Spleen (tissue), 11 donors: ENCODE data around the gene DSCAML1. TPM values are rescaled to one million over a fixed set of nuclear protein-coding genes. Genes with fewer than 3 reads are reported as not detected.

Experiments used
- DNase-seq: peaks from one replicate; pipeline ENCODE4 v3.0.0-alpha.2; 2020
- H3K27ac ChIP-seq, 8 donors: fragments of 200-600 bp; sonication (generic) in 7 of 8; 1 replicate in 4 of 8; 2 replicates in 4 of 8; pipeline versions ENCODE4 v1.5.0 to v1.8.0; 2016 to 2021; ENCODE audit warnings: inconsistent platforms in 4 of 8, mild to moderate bottlenecking in 4 of 8, moderate library complexity in 1 of 8
- H3K27me3 ChIP-seq, 7 donors: fragments of 200-600 bp; sonication (generic) in 6 of 7; replicated peaks in 1 of 7; 1 replicate in 4 of 7; 2 replicates in 3 of 7; pipeline versions ENCODE4 v1.5.0 to v1.8.0; 2016 to 2021; ENCODE audit warnings: inconsistent platforms in 3 of 7, mild to moderate bottlenecking in 1 of 7
- H3K36me3 ChIP-seq, 6 donors: fragments of 200-600 bp; sonication (generic) in 5 of 6; 1 replicate in 4 of 6; 2 replicates in 2 of 6; pipeline versions ENCODE4 v1.5.0 to v1.8.0; 2016 to 2021; ENCODE audit warnings: inconsistent platforms in 2 of 6
- H3K4me1 ChIP-seq, 6 donors: fragments of 200-600 bp; sonication (generic) in 5 of 6; 1 replicate in 3 of 6; 2 replicates in 3 of 6; pipeline versions ENCODE4 v1.5.0 to v1.8.0; 2016 to 2021; ENCODE audit warnings: inconsistent platforms in 3 of 6
- H3K4me3 ChIP-seq, 8 donors: fragments of 200-600 bp; sonication (generic) in 7 of 8; 1 replicate in 4 of 8; 2 replicates in 4 of 8; pipeline versions ENCODE4 v1.5.0 to v1.8.0; 2016 to 2021; ENCODE audit warnings: inconsistent platforms in 4 of 8, mild to moderate bottlenecking in 4 of 8, moderate library complexity in 2 of 8
- H3K9me3 ChIP-seq, 8 donors: fragments of 200-600 bp; sonication (generic) in 7 of 8; 1 replicate in 4 of 8; 2 replicates in 4 of 8; pipeline versions ENCODE4 v1.5.0 to v1.8.0; 2016 to 2021; ENCODE audit warnings: inconsistent platforms in 4 of 8
- CTCF ChIP-seq, 11 experiments: fragments of 200-600 bp in 7 of 11; fragments of 450-650 bp in 4 of 11; sonication (generic) in 4 of 11; IDR thresholded peaks in 8 of 11; conservative IDR thresholded peaks in 3 of 11; 1 replicate in 7 of 11; 2 replicates in 4 of 11; pipeline versions ENCODE4 v1.4.0 to v1.8.0; 2016 to 2021; ENCODE audit warnings: antibody characterized with exemption in 11 of 11, inconsistent platforms in 4 of 11, mild to moderate bottlenecking in 1 of 11
- POLR2A ChIP-seq, 3 donors: fragments of 450-650 bp; IDR thresholded peaks; one replicate each; pipeline ENCODE4 v1.5.1; 2017; ENCODE audit warnings: antibody characterized with exemption in 3 of 3, mild to moderate bottlenecking in 1 of 3
- POLR2AphosphoS5 ChIP-seq, 3 donors: sonication (generic); formaldehyde crosslinking; IDR thresholded peaks; one replicate each; pipeline ENCODE4 v1.5.1; 2017; ENCODE audit warnings: antibody characterized with exemption in 3 of 3
- WGBS, 5 donors: extraction: QIAGEN DNeasy Blood & Tissue Kit in 3 of 5; methylation state at CpG; one replicate each; pipeline versions ENCODE4 v1.1.5 to v1.1.7; 2013 to 2018; 5-methylcytosine and 5-hydroxymethylcytosine counted together
- intact Hi-C: fragments of 100-400 bp; cut with DNase I; formaldehyde crosslinking; loops from one replicate; pipeline ENCODE4 v1.15.0; 2023; ENCODE audit warnings: low total_unique reads
- polyA plus RNA-seq, 3 donors: library from polyadenylated mRNA; stranded (reverse); fragments of 200-250 nt; gene quantifications; one replicate each; pipeline ENCODE4 v1.2.1, GENCODE V29; 2013
- total RNA-seq, 7 donors: library from RNA; depleted of rRNA in 3 of 7; stranded (reverse); fragments of >200 nt in 3 of 7; fragmentation: NEBNext Ultra II Directional in 4 of 7; extraction: Animal tissue kit (Norgen Biotek cat#: 25700) in 4 of 7; gene quantifications; one replicate each; pipeline versions ENCODE4 v1.1.0 to v1.2.1, GENCODE V29; 2016 to 2021
- donor health status: healthy with polysubstance abuse.
- donor health status: DM: no; HTN: no; CAD: no; lungs with moderate emphysema.
- donor health status: DM: no; HTN: no; CAD: no.
- donor health status: Bipolar disorder and iron deficiency.
- donor health status: healthy.
- donor health status: DM: no; HTN: no; CAD: no.
- donor health status: DM: yes; HTN: yes; CAD: no.

Gene DSCAML1
- total and polyA plus RNA-seq, 10 donors: 0.07 to 10.7 (median 2.3) TPM

- Histone ChIP-seq H3K27ac (no peak overlapping the region), H3K36me3 (no peaks in the 10 kb centered on the region), H3K27me3 (peaks cover 0 to 6% (median 0%) of the 10 kb centered on the region in 7 donors), H3K4me3 (no peak overlapping the region), H3K4me1 (no peaks in the 10 kb centered on the region), H3K9me3 (peaks cover 0 to 18% (median 8%) of the 10 kb centered on the region in 8 donors)
- intact Hi-C loops: no loop called here
- TF ChIP-seq POLR2AphosphoS5 (IDR thresholded peaks at IDR 0.05) (no peak), CTCF (IDR thresholded peaks at IDR 0.05 in 8 of 11, conservative IDR thresholded peaks at IDR 0.05 in 3 of 11) (no peak), POLR2A (IDR thresholded peaks at IDR 0.05) (no peak)
- no peak for DNase-seq
- WGBS, 5 donors: 82 to 88% (median 86%) methylated on average over 16 of the region's 16 CpGs
Measured at GRCh38 chr11:117547195-117547850, 249.7 kb downstream of the DSCAML1 start.

- Histone ChIP-seq H3K27me3 (peaks cover 0 to 6% (median 0%) of the 10 kb centered on the region in 7 donors), H3K36me3 (no peaks in the 10 kb centered on the region), H3K9me3 (peaks cover 0 to 18% (median 8%) of the 10 kb centered on the region in 8 donors), H3K4me3 (no peak overlapping the region), H3K27ac (no peak overlapping the region), H3K4me1 (no peaks in the 10 kb centered on the region)
- no peak for DNase-seq
- TF ChIP-seq CTCF (IDR thresholded peaks at IDR 0.05 in 8 of 11, conservative IDR thresholded peaks at IDR 0.05 in 3 of 11): no peak
- TF ChIP-seq POLR2A (IDR thresholded peaks at IDR 0.05): no peak
- no peak for TF ChIP-seq POLR2AphosphoS5 (IDR thresholded peaks at IDR 0.05)
- intact Hi-C loops: no loop called here
- 79 to 91% (median 86%) methylated on average over 12 of the region's 12 CpGs for WGBS, 5 donors
Measured at GRCh38 chr11:117546431-117547194, 250.4 kb downstream of the DSCAML1 start.

GRCh38 chr11:117545706-117546105 lies 251.3 kb downstream of the DSCAML1 start:
- Histone ChIP-seq H3K27me3 (peaks cover 0 to 6% (median 0%) of the 10 kb centered on the region in 7 donors), H3K4me1 (no peaks in the 10 kb centered on the region), H3K9me3 (peaks cover 0 to 18% (median 8%) of the 10 kb centered on the region in 8 donors), H3K36me3 (no peaks in the 10 kb centered on the region), H3K4me3 (no peak overlapping the region), H3K27ac (no peak overlapping the region)
- intact Hi-C loops: no loop called here
- DNase-seq: no peak
- WGBS, 5 donors: 91 to 95% (median 92%) methylated on average over 12 of the region's 12 CpGs
- TF ChIP-seq POLR2A (IDR thresholded peaks at IDR 0.05) (no peak), CTCF (IDR thresholded peaks at IDR 0.05 in 8 of 11, conservative IDR thresholded peaks at IDR 0.05 in 3 of 11) (no peak), POLR2AphosphoS5 (IDR thresholded peaks at IDR 0.05) (no peak)
